ENCODE data around the gene ZSWIM7.

DNA sequence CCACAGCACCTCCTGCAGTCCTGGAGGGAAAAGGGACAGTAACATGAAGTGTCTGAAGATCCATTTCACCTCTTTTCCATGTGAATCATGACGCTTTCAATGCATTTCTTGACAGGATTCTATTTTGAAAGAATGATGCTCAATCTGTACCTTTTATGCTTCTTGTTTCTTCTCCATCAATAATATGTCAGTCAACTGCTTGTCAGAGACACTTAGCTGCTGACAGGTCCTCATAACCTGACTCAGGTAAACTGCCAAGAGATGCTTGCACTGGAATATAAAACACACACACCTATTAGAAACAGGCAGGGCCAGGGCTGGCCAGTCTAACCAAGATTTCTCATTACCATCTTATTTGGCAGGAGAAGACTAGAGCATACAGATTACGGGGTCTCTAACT, 21.6 kb downstream of the ZSWIM7 start:
- TF ChIP-seq CTCF (IDR thresholded peaks at IDR 0.05) (no peak), POLR2A (IDR thresholded peaks at IDR 0.05) (no peak)
